HG03378 (cell line): ENCODE results near the gene ICE2.

Experiments used
- ATAC-seq: cut with Tn5 transposase; IDR thresholded peaks from one replicate; pipeline ENCODE4 v1.9.1; 2021; ENCODE audit warnings: mild to moderate bottlenecking, moderate library complexity; ENCODE audit not compliant: unreplicated experiment

ICE2 gene

DNA sequence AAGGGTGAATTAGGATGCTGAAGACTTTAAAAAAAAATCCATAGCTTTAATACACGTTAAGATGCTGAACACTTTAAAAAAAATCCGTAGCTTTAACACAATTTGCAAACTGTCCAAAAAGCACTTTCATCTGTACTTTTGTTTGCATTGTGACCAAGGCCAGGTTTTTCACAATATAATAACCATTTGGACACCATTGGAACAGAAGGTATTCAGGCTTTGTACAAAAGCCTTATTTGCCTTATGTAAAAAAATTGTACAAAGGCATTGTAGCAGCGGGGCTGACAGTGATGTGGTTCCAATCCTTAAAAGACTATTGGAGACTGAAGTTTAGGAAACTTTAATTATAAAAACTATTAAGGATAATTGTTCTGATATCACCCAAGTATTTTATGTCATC, 15.2 kb upstream of the ICE2 start:
- no peak for ATAC-seq

- ATAC-seq = no peak
Measured at GRCh38 chr15:60493166-60493565, 14.2 kb upstream of the ICE2 start.

DNA sequence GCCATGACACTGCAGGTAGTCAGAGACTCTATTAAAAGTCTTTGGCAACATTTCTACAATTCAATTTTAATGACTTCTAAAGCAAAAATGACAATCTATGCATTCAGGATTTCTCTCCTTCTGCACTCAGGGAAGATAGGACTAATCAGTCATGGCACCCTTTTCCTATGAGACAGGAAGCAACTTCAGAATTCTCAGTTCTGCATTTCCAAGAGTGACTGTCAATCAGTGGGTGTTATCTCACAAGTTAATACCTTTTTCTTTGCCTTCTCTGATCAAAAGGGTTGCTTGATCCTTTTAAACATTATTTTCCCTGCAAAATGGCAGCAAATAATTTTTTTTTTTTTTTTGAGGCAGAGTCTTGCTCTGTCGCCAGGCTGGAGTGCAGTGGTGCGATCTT, 7.8 kb upstream of the ICE2 start:
- no peak for ATAC-seq

GRCh38 chr15:60485365-60486055, 6.6 kb upstream of the ICE2 start:
- ATAC-seq = no peak

DNA sequence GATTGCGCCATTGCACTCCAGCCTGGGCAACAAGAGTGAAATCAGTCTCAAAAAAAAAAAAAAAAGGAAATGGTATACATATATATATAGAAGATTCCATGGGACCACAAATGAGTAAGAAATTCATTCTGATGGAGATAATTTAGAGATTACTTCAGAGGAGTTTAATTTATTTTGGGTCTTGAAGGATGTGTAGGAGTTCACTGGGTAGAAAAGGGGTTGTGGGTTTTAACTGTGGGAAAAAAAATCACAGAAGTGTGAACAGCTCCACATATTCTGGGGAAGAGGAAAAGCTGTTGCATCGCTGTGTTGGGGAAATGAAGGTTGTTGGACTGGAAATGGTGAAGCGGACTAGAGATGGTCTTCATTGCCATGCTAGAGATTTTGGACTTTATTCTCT, 4.1 kb upstream of the ICE2 start:
- ATAC-seq = no peak

DNA sequence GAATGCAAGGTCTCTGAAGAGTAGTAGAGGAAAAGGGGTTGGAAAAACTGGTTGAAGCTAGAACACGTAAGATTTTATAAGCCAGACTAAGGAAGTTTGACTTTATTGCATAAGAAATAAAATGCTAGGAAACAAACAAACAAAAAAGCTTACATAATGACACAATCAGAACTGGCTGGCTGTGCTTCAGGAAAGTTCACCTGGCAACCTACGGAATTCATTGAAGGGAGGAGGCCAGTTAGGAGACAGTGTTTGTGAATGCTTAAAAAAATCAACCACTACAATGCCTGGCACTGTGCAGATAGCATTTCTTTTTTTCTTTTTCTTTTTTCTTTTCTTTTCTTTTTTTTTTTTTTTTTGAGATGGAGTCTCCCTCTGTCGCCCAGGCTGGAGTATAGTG, 1.9 kb upstream of the ICE2 start:
- no peak for ATAC-seq

DNA sequence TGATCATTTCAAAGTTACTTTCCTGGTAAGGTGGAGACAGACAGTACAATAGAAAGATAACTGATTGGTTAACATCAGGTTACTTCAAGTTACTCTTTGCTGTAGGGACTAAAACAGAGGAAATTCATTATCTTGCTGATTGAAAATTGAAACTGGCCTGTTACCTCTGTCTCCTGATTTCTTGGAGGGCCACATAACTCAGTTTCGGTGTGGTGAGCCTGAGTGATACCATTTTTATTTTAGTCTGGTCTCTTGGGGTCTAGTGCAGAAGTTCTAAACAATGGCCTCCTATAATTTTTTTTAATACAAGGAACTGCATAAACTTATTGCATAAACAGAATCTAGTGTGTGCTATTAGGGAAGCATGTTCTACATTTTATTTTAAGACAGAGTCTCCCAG, 1.2 kb upstream of the ICE2 start:
- no peak for ATAC-seq

GRCh38 chr15:60479361-60480110, 594 bp upstream of the ICE2 start:
- ATAC-seq = peak; percentile 2

- ATAC-seq = no peak
Measured at GRCh38 chr15:60477916-60478565, 901 bp downstream of the ICE2 start.

GRCh38 chr15:60477164-60477563, 1.8 kb downstream of the ICE2 start:
- no peak for ATAC-seq

DNA sequence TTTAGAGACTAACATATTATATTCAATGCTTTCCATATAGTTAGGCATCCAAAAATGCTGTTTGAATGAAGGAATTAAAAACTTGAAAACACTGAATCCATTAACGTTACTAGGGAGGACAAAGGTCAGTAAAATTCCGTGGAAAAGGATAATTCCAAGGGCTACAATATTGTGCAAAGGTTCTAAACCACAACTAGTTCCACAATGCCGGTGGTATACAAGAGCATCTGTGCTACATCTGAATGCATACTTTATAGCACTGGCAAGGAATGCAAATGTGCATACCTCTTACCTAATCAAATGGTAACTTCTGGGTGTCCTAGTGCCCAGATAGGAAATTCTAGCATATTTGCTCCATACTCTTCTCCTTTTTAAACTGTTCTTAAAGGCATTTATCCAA, 2.2 kb downstream of the ICE2 start:
- no peak for ATAC-seq

GRCh38 chr15:60473135-60473534, 5.8 kb downstream of the ICE2 start:
- no peak for ATAC-seq

DNA sequence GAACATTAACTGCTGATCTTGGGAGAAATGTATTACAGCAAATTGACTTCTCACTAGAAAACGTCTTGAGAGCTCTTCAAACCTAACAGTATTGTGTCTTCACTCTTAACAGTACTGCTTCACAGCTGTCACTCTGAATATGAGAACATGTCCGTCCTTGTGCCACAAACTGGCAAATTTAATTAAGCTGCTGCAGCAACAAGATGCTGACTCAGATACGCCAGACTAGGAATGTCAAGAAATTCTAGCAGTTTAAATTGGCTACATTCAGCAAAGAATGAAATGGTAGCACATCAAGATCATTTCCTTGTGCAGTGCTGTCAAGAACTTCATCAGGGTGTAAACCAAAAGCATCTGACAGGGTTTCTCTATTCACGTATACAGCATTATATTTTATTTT, 7.6 kb downstream of the ICE2 start:
- ATAC-seq = no peak

DNA sequence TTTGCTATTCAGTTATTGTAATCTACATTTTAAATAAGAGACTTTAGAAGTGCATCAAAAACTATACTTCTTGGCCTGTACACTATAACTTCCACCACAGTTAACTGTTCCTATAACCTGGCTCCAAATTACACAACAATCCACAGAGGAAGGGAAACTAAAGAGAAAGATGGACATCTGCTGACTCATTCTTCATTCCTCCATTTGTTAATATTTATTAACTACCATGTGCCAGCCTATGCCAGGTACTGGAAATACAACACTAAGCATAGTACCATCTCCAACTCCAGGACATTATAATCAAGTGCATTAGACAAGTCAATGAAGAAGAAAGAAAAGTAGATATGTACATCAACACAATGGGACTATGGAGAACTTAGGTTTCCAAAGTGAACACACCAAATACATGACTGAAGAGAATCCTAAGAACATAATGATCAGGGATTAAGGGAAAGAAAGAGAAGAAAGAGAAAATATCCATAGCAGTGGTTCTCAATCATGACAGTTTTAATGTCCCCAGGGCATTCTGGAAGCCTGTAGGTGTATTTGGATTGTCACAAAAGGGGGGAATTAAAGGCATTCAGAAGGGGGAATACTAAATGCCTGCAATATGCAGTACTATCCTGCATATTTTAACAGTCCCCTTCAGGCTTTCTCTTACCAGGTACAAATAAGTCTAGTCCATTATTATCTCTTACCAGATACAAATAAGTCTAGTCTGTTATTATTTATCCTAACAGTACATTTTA, 8.9 kb downstream of the ICE2 start:
- no peak for ATAC-seq

- no peak for ATAC-seq
Measured at GRCh38 chr15:60464836-60465630, 13.9 kb downstream of the ICE2 start.

DNA sequence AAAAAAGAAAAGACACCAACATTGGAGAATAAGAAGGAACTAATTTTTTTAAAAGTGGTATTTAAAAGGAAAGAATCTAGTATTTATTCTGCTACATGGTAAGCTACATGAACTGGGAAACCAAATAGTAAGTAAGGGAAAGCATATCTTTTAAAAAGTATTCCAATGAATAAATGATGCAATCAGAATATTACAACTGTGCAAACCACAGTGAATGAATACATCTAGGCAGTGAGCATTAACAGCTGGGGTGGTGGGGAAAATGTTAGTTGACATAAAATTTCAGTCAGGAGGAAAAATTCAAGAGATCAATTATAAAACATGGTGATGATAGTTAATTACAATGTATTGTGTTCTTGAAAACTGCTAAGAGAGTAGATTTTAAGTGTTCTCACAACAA, 16.9 kb downstream of the ICE2 start:
- ATAC-seq = no peak

GRCh38 chr15:60460931-60461330, 18.0 kb downstream of the ICE2 start:
- ATAC-seq = no peak

- no peak for ATAC-seq
Measured at GRCh38 chr15:60458721-60459120, 20.2 kb downstream of the ICE2 start.

- ATAC-seq = no peak
Measured at GRCh38 chr15:60457985-60458384, 21.0 kb downstream of the ICE2 start.

- ATAC-seq = no peak
Measured at GRCh38 chr15:60454824-60455223, 24.1 kb downstream of the ICE2 start.
